Left lung (tissue), 10 donors: Measurements from ENCODE around the gene TPSAB1. TPM values are rescaled to one million over a fixed set of nuclear protein-coding genes. Genes with fewer than 3 reads are reported as not detected.
A peak's percentile ranks its signal among the peaks of the same experiment; 100 is the strongest.
"Not testable (repeated sequence)": the region's sequence is repeated elsewhere in the genome, so short reads cannot be mapped to it uniquely, and the experiment has no call there.

Experiments
- ATAC-seq: fragments of 200-7000 bp; cut with Tn5 transposase; one replicate; pipeline ENCODE4 v1.9.1; 2020; ENCODE audit warnings: moderate library complexity
- DNase-seq, 4 donors: peaks; one replicate each; pipeline ENCODE4 v3.0.0-alpha.2; 2013 to 2020
- H3K27ac ChIP-seq, 2 donors: fragments of 200-600 bp; sonication (generic) in 1 of 2; one replicate each; pipeline versions ENCODE4 v1.5.0 to v1.8.0; 2020 to 2021
- H3K27me3 ChIP-seq, 2 donors: fragments of 200-600 bp; sonication (generic) in 1 of 2; one replicate each; pipeline versions ENCODE4 v1.5.0 to v1.8.0; 2020 to 2021
- H3K36me3 ChIP-seq, 2 donors: fragments of 200-600 bp; sonication (generic) in 1 of 2; one replicate each; pipeline versions ENCODE4 v1.5.0 to v1.8.0; 2020 to 2021
- H3K4me1 ChIP-seq, 2 donors: fragments of 200-600 bp; one replicate each; pipeline ENCODE4 v1.8.0; 2021
- H3K4me3 ChIP-seq, 2 donors: fragments of 200-600 bp; sonication (generic) in 1 of 2; one replicate each; pipeline versions ENCODE4 v1.5.0 to v1.8.0; 2020 to 2021; ENCODE audit warnings: mild to moderate bottlenecking in 1 of 2
- H3K9me3 ChIP-seq, 2 donors: fragments of 200-600 bp; sonication (generic) in 1 of 2; one replicate each; pipeline versions ENCODE4 v1.5.0 to v1.8.0; 2020 to 2021
- intact Hi-C, 2 donors: fragments of 100-400 bp; cut with DNase I; formaldehyde crosslinking; loops; one replicate each; pipeline versions ENCODE4 v1.11.2 to v1.14.2; 2022
- polyA plus RNA-seq, 6 donors: library from polyadenylated mRNA; unstranded; fragments of 120-200 nt; gene quantifications; one replicate each; pipeline ENCODE4 v1.2.1, GENCODE V29; 2013; ENCODE audit not compliant: insufficient read length in 6 of 6
- total RNA-seq, 2 donors: library from RNA; stranded (reverse); fragmentation: NEBNext Ultra II Directional; extraction: Animal tissue kit (Norgen Biotek cat#: 25700); gene quantifications; one replicate each; pipeline ENCODE4 v1.2.1, GENCODE V29; 2021
- TF ChIP-seq, protein P1 (sequence below), 2 donors: fragments of 200-600 bp; sonication (generic) in 1 of 2; IDR thresholded peaks; one replicate each; pipeline versions ENCODE4 v1.5.0 to v1.8.0; 2021; ENCODE audit warnings: antibody characterized with exemption in 2 of 2
- donor health status: DM: no; HTN: yes; CAD: no.
- donor health status: DM: no; HTN: no; CAD: no.

Gene TPSAB1
- total and polyA plus RNA-seq, 8 donors, result 0.21 to 51.0 (median 17.7) TPM; not detected in 4

DNA sequence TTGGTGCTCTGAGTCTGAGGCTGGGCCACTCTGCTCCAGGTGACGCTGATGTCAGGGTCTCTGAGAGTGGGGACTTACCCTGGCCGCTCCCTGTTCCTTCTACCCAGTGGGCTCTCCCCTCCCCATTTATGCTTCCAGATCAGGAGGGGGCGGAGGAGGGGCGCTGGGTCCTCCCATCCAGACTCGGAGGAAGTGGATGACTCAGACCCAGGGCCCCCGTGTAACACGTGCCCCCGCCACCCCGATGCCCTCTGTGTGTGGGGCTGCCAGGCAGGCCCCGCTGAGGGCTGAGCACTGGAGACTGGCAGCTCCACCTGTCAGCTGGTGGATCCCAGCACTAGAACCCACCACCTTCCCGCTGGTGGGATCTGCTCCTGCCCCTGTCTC is 10.4 kb upstream of the TPSAB1 start, which contains the start of gene TPSB2:
Gene TPSB2, minus strand, starts transcription at position 101 of the 387 bp plus-strand sequence. CDS start 233 bp downstream, outside the sequence.
- peak; percentile 15 for ATAC-seq
- DNase-seq, H3K36me3 ChIP-seq, H3K4me3 ChIP-seq, H3K4me1 ChIP-seq, intact Hi-C loops, H3K27ac ChIP-seq, H3K9me3 ChIP-seq: not testable (repeated sequence)
- H3K27me3 ChIP-seq, result peaks cover 0 to 19% of the 10 kb centered on the region in 2 donors

DNA sequence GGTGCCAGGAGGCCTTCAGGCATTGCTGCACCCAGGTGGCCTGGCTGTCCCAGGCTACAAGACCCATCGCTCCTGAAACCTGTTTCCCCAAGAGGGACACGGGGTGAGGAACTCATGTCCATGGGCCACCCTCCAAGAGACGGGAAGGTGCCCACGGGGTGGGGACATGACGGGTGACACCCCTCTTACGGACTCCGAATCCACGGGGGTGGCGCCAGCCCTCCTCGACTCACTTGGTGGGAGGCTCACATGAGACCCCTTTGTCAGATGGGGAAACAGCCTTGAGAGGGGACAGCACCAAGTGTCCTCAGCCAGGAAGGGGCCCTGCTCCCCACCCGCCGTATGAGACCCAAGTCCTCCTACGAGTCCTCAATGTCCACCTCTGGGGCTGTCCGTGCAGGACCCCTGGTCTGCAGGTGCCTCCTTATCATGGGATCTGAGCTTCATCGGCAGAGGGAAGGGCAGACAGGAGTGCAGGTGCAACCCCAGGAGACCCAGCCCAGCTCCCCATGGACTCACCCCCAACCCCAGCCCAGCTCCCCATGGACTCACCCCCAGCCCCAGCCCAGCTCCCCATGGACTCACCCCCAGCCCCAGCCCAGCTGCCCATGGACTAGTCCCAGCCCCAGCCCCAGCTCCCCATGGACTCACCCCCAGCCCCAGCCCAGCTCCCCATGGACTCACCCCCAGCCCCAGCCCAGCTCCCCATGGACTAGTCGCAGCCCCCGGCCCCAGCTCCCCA is 9.9 kb upstream of the TPSAB1 start:
- H3K27me3 ChIP-seq, result peaks cover 0 to 15% of the 10 kb centered on the region in 2 donors
- H3K4me1 ChIP-seq, H3K36me3 ChIP-seq, H3K27ac ChIP-seq, intact Hi-C loops, ATAC-seq, DNase-seq, H3K9me3 ChIP-seq, H3K4me3 ChIP-seq: not testable (repeated sequence)

DNA sequence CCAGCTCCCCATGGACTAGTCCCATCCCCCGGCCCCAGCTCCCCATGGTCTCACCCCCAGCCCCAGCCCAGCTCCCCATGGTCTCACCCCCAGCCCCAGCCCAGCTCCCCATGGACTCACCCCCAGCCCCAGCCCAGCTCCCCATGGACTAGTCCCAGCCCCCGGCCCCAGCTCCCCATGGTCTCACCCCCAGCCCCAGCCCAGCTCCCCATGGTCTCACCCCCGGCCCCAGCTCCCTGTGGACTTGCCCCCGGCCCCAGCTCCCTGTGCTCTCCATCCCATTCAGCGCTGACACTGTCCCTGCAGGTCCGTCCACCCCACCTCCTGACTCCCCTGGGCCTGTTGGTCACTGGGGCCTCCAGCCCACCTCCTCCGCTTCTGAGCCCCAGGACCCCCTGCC is 9.2 kb upstream of the TPSAB1 start:
- DNase-seq, ATAC-seq, intact Hi-C loops, H3K9me3 ChIP-seq, H3K4me3 ChIP-seq, H3K27me3 ChIP-seq, H3K36me3 ChIP-seq, H3K27ac ChIP-seq, H3K4me1 ChIP-seq: not testable (repeated sequence)

DNA sequence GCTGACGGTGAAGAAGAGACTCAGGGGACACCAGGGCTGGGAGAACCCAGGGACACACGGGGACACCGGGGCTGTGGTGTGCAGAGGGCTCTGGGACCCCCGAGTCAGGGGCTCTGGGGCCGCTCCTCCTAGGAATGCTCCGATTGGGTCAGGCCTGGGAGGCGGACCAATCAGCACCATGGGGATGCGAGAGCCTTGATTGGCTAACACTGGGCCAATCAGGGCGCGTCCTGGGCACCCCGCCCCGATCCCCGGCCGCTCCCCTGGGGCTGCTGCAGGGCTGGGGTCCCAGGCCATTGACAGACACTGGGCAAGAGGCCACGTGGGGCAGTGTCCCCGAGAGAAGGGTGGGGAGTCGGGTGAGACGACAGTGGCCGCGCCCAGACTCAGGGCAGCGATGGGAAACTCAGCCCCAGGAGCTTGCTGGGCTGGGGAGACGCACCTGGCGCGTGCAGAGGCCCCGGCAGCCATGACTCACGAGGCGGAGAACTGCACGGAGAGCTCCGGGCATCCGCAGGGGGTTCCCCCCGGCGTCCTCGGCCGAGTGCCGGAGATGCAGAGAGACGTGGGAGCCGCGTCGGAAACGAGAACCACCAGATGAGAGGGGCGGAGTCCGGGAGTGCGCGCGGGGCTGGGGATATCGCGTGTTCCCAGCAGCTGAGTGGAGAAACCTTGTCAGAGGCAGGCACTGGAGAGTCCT is 8.3 kb upstream of the TPSAB1 start:
- H3K9me3 ChIP-seq, H3K4me3 ChIP-seq, H3K27me3 ChIP-seq, H3K27ac ChIP-seq, H3K4me1 ChIP-seq, DNase-seq, ATAC-seq, intact Hi-C loops, H3K36me3 ChIP-seq: not testable (repeated sequence)

DNA sequence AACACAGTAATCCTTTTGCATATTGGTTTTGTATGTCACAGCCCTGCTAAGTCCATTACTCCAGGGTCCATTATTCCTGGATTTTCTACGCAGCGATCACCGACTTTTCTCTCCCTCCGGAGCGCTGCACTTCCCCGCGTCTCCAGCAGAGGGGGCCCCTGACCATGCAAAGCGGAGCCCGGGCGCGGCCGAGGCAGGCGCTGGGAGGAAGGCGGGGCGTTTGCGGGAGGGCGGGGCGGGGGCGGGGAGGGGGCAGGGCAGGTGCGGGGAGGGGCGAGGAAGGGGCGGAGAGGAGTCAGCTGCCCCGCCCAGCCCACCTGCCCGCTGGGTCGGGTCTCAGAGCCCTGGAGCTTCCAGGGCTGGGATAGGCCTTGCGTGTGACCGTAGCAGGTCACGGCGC is 3.8 kb upstream of the TPSAB1 start:
- H3K9me3 ChIP-seq, H3K4me1 ChIP-seq, intact Hi-C loops, H3K27ac ChIP-seq, DNase-seq, H3K4me3 ChIP-seq, H3K36me3 ChIP-seq, H3K27me3 ChIP-seq: not testable (repeated sequence)
- ATAC-seq, result peak; percentile 92

DNA sequence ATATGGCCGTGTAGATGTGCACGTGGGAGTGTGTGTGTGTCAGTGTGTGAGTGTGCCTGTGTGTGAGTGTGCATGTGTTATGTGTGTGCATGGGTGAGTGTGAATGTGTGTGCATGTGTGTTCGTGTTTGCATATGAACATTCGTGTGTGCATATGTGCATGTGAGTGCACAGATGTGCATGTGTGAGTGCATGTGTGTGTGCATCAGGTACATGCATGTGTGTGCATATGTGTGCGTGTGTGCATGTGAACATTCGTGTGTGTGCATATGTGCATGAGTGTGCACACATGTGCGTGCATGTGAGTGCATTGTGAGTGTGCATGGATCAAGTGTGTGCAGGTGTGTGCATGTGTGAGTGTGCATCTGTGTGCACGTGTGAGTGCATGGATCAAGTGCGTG is 2.5 kb upstream of the TPSAB1 start:
- H3K27ac ChIP-seq, result no peak overlapping the region
- TF ChIP-seq, protein P1, sequence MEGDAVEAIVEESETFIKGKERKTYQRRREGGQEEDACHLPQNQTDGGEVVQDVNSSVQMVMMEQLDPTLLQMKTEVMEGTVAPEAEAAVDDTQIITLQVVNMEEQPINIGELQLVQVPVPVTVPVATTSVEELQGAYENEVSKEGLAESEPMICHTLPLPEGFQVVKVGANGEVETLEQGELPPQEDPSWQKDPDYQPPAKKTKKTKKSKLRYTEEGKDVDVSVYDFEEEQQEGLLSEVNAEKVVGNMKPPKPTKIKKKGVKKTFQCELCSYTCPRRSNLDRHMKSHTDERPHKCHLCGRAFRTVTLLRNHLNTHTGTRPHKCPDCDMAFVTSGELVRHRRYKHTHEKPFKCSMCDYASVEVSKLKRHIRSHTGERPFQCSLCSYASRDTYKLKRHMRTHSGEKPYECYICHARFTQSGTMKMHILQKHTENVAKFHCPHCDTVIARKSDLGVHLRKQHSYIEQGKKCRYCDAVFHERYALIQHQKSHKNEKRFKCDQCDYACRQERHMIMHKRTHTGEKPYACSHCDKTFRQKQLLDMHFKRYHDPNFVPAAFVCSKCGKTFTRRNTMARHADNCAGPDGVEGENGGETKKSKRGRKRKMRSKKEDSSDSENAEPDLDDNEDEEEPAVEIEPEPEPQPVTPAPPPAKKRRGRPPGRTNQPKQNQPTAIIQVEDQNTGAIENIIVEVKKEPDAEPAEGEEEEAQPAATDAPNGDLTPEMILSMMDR (IDR thresholded peaks at IDR 0.05), result no peak
- H3K9me3 ChIP-seq, result no peaks in the 10 kb centered on the region
- no peak overlapping the region for H3K4me3 ChIP-seq
- H3K4me1 ChIP-seq, result no peaks in the 10 kb centered on the region
- no peak for ATAC-seq
- intact Hi-C loops, result no loop called here
- no peaks in the 10 kb centered on the region for H3K36me3 ChIP-seq
- DNase-seq, result no peak
- H3K27me3 ChIP-seq, result no peaks in the 10 kb centered on the region

DNA sequence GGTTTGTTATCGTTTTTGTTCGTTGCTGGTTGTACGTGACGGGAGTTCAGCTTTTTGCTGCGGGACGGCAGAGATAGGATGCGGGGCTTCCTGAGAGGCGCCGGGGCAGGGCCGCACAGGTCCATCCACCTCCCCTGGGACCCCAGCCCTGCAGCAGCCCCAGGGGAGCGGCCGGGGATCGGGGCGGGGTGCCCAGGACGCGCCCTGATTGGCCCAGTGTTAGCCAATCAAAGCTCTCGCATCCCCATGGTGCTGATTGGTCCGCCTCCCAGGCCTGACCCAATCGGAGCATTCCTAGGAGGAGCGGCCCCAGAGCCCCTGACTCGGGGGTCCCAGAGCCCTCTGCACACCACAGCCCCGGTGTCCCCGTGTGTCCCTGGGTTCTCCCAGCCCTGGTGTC is 1.6 kb upstream of the TPSAB1 start:
- intact Hi-C loops, H3K9me3 ChIP-seq, H3K27ac ChIP-seq, ATAC-seq, H3K36me3 ChIP-seq, H3K4me1 ChIP-seq, H3K4me3 ChIP-seq, DNase-seq, H3K27me3 ChIP-seq: not testable (repeated sequence)

DNA sequence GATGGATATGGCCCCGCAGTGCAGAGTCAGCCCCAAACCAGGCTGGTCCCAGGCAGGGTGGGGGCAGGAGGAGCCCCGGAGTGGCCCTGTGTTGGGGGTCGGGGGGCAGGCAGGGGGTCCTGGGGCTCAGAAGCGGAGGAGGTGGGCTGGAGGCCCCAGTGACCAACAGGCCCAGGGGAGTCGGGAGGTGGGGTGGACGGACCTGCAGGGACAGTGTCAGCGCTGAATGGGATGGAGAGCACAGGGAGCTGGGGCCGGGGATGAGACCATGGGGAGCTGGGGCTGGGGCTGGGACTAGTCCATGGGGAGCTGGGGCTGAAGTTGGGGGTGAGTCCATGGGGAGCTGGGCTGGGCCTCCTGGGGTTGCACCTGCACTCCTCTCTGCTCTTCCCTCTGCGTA is 930 bp upstream of the TPSAB1 start:
- ATAC-seq, H3K27me3 ChIP-seq, DNase-seq, H3K4me1 ChIP-seq, H3K4me3 ChIP-seq, H3K9me3 ChIP-seq, intact Hi-C loops, H3K27ac ChIP-seq, H3K36me3 ChIP-seq: not testable (repeated sequence)

DNA sequence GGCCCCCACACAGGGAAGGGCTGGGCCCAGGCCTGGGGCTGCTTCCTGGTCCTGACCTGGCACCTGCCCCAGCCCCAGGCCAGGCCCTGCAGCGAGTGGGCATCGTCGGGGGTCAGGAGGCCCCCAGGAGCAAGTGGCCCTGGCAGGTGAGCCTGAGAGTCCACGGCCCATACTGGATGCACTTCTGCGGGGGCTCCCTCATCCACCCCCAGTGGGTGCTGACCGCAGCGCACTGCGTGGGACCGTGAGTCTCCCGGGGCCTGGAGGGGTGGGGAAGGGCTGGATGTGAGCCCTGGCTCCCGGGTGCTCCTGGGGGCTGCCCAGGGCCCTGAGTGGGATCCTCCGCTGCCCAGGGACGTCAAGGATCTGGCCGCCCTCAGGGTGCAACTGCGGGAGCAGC is 576 bp downstream of the TPSAB1 start:
- H3K36me3 ChIP-seq, H3K4me3 ChIP-seq, intact Hi-C loops, H3K4me1 ChIP-seq, ATAC-seq, DNase-seq, H3K27ac ChIP-seq, H3K9me3 ChIP-seq: not testable (repeated sequence)
- peaks cover 0 to 24% of the 10 kb centered on the region in 2 donors for H3K27me3 ChIP-seq

DNA sequence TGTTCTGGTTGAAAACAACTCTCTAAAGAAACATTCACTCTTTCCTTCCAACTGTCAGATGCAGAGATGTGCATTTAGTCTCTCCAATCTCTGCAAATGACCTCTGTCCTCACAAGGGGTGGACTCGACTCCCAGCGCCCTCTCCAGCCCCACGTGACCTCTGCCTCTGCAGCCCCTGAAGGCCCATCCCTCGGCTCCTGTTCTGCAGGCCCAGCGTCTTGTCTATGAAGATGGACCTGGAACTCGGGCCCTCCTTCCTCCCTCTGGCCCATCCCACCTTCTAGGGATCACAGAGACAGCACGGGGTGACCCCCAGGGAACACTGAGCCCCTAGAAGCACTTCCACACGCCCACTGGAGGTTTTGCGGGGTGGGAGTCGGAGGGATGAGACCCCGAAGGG is 2.9 kb downstream of the TPSAB1 start:
- H3K9me3 ChIP-seq, intact Hi-C loops, H3K4me1 ChIP-seq, H3K4me3 ChIP-seq, ATAC-seq, DNase-seq, H3K36me3 ChIP-seq, H3K27ac ChIP-seq: not testable (repeated sequence)
- H3K27me3 ChIP-seq, result peaks cover 0 to 30% of the 10 kb centered on the region in 2 donors

DNA sequence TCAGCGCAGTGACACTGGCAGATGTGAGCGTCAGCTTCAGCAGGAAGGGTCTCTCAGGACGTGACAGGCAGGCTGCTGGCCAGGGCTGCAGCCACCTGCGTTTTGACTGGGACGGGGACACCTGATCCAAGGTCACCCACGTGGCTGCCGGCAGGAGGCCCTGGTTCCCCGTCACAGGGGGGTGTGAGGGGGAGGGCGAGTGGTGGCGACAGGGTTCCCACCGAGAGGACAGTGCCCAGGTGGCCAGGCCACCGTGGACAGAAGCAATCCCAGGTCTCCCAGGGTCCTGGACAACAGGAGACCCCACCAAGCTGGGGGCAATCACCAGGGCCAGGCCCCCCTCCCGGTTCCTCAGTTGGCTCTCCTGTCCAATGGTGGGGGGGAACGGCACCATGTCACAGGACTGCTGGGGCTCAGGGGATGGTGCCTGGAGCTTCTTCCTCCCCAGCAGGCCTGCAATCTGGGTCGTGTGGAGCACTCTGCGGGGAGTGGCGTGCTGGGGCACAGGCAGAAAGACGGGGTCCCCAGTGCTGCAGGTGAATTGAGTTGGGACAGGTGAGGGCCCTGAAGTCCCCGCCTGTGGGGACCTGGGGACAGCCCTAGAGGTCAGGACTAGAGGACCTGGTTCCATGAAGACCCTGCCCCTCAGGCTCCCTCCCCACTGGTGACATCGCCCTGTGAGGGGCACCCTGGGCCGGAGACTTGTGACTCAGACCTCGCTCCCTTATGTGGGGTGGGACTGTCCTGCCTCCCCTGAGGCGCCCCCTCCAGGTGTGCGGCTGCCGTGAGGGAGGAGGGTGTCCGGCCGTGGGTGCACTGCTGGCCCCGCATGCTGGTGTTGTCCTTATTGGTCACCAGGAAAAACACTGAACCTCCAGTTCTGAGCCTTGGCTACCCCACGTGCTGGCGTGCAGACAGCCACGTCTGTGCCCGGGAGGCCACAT is 3.7 kb downstream of the TPSAB1 start:
- H3K4me3 ChIP-seq, H3K36me3 ChIP-seq, DNase-seq, intact Hi-C loops, H3K4me1 ChIP-seq, H3K9me3 ChIP-seq, ATAC-seq, H3K27ac ChIP-seq: not testable (repeated sequence)
- peaks cover 0 to 30% of the 10 kb centered on the region in 2 donors for H3K27me3 ChIP-seq
